GM21423 (cell line): Measurements from ENCODE around the gene CTNND2.

Experiments
- ATAC-seq: cut with Tn5 transposase; IDR thresholded peaks from one replicate; pipeline ENCODE4 v1.9.1; 2021; ENCODE audit warnings: mild to moderate bottlenecking, moderate library complexity; ENCODE audit not compliant: unreplicated experiment

CTNND2 gene

DNA sequence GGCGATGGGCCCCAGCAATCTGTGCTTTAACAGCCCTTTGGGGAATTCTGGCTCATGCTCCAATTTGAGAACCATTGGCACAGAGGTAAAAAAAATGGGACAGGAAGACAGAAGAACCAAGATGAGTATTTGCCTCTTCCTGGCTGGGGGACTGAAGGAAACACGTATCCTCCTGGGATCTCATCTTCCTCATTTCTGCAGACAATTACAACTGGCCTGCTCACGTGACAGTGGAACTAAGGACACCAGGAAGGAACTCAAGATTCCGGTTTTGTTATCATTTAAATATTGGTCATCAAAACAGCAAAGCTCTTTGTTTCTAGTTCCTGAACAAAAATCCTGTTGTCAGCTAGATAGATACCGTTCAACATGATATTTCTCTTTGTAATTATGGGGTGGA, 927.2 kb downstream of the CTNND2 start:
- no peak for ATAC-seq

DNA sequence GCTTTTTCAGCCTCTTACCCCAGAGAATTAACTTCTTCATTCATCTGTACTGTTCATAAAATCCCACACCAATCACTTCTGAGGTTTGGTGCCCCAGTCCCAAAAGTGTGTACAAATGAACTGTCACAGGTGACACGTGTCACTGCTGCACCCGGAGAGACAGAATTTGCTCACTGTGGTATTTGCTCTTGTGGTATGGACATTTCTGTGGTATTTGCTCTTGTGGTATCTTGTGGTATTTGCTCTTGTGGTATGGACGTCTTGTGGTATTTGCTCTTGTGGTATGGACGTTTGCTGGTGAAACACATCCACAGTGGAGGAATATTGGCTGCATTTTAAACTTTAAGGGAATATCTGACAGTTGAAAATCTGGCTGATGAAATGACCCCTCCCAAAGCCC, 928.3 kb downstream of the CTNND2 start:
- ATAC-seq, result no peak

DNA sequence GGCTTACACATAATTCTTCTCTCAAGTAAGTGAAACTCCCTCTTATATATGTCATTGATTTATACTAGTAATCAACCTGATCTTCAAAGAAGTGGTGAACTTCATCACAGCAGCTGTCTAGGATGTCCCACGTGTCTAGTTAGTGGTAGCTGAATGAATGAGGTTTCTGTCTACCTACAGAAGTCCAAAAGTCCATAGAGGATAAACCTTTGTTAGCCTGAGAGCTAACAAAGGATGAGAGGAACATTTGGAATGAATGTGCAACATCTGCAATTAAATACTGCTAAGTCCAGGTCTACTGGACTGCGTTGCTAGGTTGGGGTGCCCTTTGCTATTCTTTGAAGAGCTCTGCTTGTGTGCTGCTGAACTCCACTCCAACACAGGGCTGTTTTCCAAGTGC, 929.4 kb downstream of the CTNND2 start:
- ATAC-seq, result no peak

DNA sequence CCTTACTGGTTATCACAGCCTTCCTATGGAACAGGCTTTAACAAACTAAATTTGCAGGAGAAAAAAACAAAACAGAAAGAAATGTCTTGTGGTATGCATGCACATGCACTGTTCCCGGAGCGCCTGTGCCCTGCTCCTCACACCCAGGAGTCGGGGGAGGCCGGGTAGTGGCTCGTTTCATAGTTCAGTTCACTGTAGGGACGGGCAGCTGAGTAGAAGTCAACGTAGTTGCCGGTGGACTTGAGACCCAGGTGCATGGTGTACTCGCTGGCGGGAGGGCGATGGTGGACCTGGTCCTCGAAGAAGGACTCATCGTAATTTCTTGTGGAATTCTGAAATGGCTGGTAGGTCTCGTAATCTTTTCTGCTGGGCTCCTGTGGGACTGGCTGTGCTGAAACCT, 930.9 kb downstream of the CTNND2 start:
- no peak for ATAC-seq

DNA sequence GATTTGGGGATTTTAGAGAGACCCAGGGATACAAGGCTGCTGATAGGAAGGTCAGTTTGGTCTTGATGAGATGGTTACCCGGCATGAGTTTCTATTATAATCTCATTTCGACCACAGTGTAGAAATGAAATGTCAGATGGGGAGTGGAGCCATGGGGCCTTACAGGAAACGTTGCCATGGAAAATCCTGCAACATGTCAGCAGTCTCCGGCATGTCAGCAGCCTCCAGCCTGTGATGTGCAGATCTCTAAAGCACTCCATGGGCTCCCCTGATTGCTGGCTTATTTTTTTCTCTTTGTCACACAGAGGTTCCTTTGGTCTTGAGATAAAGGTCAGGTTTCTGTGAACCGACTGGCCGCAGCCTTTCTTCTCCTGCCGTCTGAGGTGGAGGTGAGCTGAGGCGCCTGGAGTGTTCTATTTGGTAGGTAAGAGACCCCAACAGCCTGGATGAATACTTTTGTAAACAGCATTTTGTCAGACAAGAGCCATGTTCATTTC, 934.5 kb downstream of the CTNND2 start:
- no peak for ATAC-seq

DNA sequence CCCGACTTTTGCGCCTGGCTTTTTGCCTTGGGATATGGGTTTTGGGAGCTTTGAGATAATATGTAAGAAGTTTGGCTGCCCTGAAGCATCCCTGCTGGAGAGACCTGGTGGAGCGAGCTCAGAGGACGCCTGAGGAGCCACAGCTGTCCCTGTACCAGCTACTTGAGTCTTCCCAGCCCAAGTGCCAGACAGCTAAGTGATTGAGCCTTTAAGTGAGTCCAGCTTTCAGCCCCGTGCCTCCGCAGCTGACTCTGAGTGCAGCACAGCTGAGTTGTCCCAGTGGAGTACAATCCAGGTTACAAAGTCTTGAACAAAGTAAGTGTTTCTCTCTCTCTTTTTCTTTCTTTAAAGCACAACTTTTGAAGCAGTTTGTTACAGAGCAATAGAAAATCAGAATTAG, 939.4 kb downstream of the CTNND2 start:
- no peak for ATAC-seq

DNA sequence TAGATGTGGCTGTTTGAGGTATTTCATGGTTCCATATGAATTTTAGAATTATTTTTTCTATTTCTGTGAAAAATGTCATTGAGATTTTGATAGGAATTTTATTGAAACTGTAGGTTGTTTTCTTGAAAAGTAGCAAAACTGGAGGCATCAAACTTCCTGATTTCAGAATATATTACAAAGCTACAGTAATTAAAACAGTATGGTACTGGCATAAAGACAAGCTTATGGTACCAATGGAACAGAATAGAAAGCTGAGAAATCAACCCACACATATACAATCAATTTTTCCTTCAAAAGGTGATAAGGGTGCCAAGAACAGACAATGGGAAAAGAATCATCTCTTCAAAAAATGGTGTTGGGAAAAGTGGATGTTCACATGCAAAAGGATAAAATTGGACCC, 945.5 kb downstream of the CTNND2 start:
- no peak for ATAC-seq

DNA sequence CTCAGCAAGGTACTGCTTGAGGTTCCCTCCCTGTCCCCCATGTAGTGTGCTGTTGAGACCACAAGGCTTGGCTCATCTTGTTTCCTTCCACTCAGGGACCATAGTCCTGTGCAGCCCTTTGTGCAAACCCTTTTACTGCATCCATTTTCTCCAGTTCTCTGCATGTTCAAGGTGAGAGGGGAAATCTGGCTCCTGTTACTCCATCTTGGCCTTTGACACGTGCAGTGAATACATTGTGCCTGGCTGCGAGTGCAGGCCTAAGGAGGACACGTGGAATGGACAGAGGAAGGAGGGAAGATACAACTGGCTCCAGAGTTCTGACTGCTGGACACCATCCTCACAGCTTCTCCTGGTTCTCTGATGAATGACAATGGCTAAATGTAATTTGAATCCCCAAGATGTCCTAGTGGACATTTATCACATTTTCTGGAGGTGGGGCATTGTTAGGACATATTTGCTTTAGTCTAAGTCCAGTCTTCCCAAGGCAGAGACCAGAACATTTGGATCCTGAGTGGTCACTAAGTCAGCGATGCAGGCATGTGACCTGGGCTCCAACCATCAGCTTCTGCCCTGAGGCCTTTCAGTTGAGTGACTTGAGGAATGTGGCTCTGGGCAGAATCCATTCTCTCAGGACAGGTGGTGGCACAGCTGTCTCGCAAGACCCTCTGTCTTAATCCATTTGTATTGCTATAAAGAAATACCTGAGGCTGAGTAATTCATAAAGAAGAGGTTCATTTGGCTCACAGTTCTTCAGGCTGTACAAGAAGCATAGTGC, 954.2 kb downstream of the CTNND2 start:
- no peak for ATAC-seq

DNA sequence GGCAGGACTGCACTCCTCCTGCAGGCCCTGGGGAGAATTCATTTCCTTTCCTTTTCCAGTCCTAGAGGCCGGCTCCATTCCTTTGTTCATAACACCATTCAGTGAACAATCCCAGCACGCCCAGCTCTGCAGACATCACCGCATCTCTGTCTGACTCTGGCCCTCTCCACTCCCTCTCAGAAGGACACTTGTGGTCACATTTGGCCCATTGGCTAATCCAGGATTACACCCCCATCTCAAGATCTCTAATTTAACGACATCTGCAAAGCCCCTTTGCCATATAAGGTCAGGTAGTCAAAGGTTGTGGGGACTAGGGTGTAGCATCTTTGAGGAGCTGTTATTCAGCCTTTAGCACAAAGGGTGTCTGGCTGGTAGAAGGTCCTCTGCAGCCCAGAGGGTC, 958.2 kb downstream of the CTNND2 start:
- no peak for ATAC-seq

DNA sequence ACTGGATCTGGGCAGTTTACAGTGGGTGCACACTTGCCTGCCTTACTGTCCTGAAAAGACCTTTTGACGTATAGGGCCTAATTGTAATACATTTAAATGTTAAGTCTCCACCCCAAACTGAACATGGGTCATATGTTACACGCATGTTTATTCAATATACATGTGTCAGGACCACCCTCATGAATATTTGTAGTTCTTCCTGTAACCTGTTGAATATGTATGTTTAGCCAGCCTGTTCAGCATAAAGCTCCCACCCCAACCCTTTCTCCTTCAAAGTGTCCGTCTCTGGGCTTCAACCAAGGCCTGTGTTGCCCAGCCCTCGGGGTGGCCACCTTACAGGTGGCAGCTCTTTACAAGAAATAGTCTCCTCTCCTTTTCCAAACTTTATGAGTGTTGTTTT, 962.3 kb downstream of the CTNND2 start:
- no peak for ATAC-seq

DNA sequence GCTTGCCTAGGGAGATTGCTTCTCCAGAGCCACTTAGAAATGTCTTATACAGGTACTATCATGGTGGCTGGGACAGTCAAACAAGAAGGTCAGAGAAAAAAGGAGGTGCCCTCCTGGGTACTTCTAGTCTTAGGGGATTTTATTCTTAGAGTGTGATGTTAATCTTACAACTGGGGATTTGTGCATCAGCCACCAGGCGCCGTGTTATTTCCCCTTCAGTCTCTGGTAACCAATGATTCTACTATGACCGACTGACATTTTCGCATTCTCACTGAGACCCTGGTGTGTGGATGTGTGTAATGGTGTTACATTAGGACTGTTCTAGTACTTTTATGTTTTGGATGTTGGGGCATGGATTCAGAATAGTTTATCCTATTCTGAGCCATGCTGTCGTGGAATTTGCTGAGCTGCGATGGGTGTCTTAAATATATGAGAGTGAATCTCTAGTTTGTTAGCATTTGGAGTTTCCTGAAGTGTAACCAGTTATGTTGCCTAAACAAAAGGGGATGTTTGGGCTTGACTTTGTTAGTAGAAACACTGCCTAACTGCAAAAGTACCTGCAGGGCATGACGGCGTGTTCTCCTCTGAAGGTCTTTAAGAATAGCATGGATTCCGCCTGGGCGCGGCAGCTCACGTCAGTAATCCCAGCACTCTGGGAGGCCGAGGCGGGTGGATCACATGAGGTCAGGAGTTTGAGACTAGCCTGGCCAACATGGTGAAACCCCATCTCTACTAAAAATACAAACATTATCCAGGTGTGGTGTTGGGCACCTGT, 968.0 kb downstream of the CTNND2 start:
- no peak for ATAC-seq

DNA sequence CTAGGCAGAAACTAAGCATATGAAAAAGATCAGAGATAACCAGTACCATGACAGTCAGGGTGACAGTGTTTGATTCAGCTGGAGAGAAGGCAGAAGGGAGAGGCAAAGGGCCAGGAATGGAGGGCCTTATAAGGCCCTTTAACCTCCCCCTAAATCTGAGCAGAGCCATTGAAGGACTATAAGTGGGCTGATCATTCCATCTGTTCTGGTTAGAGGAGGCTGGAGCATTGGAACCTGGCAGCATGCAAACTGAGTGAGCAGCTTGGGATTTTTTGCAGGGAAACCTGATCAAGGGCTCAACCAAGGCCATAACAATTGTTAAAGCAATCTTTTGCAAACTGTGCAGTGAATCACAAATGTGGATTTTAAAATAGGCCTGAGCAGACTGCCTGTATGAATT, 968.7 kb downstream of the CTNND2 start:
- no peak for ATAC-seq

DNA sequence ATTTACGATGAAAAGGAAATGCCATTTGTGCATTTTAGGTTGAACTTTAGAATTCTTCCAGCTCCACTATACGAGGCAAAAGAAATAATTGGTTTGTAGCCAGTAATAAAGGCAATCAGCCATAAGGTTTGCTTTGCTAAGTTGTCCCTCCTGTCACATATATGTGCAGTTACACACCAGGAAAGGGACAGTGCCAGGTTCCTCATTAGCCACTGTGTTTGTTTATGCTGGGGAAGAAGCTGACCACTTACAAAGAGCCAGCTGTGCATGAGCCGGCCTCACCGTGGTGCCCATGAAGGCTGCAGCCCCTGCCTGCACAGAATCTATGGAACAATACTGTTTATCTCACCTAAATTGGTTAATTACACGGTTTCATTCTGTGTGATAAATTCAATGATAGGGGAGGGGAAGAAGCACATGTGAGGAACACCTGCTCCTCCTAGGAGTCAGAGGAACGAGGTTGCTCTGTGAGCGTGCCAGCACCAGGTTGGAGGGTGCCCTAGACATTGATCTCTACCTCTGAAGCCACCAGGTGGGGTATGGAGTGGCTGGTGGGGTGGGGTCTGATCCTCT, 969.4 kb downstream of the CTNND2 start:
- no peak for ATAC-seq

DNA sequence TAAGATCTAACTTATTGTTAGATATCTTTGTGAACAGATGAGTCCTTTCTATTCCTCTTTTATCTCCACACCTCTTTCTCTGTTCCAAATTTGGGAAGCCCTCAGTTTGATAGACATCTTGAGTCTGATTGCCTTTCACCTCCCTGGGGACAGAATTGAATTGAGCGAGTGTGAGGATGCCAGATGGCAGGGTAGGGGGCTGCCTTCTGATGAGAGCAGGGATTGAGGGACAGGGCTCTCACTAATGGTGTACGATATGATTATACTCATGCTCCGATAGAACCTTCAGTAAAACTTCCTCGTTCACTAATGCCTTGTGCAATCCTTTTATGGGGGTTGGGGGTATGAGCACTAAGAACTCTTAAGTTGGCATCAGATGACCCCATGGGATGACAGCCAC, 971.1 kb downstream of the CTNND2 start:
- ATAC-seq, result no peak

DNA sequence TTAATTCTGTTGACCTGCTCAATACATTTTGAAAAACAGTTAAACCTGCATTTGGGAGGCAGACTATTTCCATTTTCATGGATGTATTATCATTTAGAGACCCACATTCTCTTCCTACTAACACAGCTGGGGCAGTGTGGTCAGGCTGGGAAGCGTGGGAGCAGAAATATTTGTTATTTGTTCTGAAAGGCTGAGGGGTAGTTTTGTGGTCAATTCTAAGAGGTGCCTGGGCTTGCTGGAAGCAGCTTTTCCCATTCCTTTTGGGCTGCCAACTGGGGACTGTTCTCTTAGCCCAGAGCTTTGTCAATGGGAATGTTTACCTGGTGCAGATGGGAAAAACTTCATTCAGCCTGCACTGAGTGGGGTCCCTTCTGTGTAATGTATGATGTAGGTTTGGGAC, 971.8 kb downstream of the CTNND2 start:
- no peak for ATAC-seq

DNA sequence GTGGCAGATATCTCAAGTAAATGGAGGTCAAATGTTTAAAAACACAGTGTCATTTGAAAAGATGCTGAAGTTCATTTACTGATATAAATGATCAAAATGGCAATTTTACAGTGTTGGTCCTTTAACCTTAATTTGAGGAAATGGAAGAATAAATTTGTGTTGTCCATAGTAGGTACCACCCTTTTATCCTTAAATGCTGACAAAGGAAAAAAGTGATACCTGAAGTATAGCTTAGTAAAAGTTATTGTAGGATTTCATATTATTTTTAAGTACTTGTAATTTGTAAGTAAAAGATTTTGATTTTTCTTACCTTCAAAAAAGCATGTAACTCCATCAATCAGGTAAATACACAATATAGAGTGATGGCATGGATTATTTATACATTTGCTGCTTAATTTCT, 976.6 kb downstream of the CTNND2 start:
- no peak for ATAC-seq

DNA sequence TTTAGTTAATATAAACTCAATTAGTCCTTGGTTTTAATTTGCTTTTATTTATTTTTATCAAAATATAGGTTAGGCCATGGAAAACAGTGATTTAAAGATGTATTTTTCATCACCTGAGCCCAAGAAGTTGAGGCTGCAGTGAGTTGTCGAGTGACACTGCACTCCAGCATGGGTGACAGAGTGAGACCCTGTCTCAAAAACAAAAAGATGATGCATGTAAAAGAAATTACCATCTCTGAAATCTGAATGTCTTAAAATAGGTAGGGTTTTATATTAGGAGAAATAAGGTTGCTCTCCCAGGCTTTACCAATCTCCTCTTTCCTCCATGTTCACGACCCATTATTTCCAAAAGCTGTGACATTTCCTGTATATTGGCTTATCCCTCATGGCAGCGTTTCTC, 980.9 kb downstream of the CTNND2 start:
- ATAC-seq, result no peak
